HG02870 (cell line): ENCODE data around the gene KLHDC7A.

Source experiments
- ATAC-seq: cut with Tn5 transposase; IDR thresholded peaks from one replicate; pipeline ENCODE4 v1.9.1; 2021; ENCODE audit warnings: mild to moderate bottlenecking, moderate library complexity; ENCODE audit not compliant: unreplicated experiment

The KLHDC7A gene

GRCh38 chr1:18501833-18502232 is 21.1 kb downstream of the KLHDC7A start:
- ATAC-seq: no peak

- ATAC-seq: no peak
Observed at GRCh38 chr1:18504609-18505008, 23.9 kb downstream of the KLHDC7A start.

GRCh38 chr1:18505666-18506065 is 24.9 kb downstream of the KLHDC7A start:
- no peak for ATAC-seq

GRCh38 chr1:18508084-18508483 is 27.4 kb downstream of the KLHDC7A start:
- ATAC-seq: no peak

GRCh38 chr1:18511149-18511873 is 30.6 kb downstream of the KLHDC7A start:
- no peak for ATAC-seq

- ATAC-seq: no peak
Observed at GRCh38 chr1:18511874-18512150, 31.1 kb downstream of the KLHDC7A start.

GRCh38 chr1:18512883-18513282 is 32.2 kb downstream of the KLHDC7A start:
- ATAC-seq: no peak

- ATAC-seq: no peak
Observed at GRCh38 chr1:18513995-18514394, 33.3 kb downstream of the KLHDC7A start.

- no peak for ATAC-seq
Observed at GRCh38 chr1:18515120-18515667, 34.5 kb downstream of the KLHDC7A start.

- no peak for ATAC-seq
Observed at GRCh38 chr1:18516473-18516872, 35.7 kb downstream of the KLHDC7A start.

- ATAC-seq: no peak
Observed at GRCh38 chr1:18526436-18527275, 45.9 kb downstream of the KLHDC7A start.

GRCh38 chr1:18527514-18527913 is 46.8 kb downstream of the KLHDC7A start:
- no peak for ATAC-seq

GRCh38 chr1:18527921-18528320 is 47.2 kb downstream of the KLHDC7A start:
- no peak for ATAC-seq

- no peak for ATAC-seq
Observed at GRCh38 chr1:18528616-18529015, 47.9 kb downstream of the KLHDC7A start.

GRCh38 chr1:18529714-18530113 is 49.0 kb downstream of the KLHDC7A start:
- ATAC-seq: no peak

- ATAC-seq: no peak
Observed at GRCh38 chr1:18530587-18531502, 50.1 kb downstream of the KLHDC7A start.

GRCh38 chr1:18531503-18531845 is 50.7 kb downstream of the KLHDC7A start:
- no peak for ATAC-seq

GRCh38 chr1:18532390-18533170 is 51.9 kb downstream of the KLHDC7A start:
- no peak for ATAC-seq

- ATAC-seq: no peak
Observed at GRCh38 chr1:18533259-18533658, 52.5 kb downstream of the KLHDC7A start.

GRCh38 chr1:18534810-18535205 is 54.1 kb downstream of the KLHDC7A start:
- no peak for ATAC-seq
